Measurements from ENCODE around the gene CEP112.
"Not testable (repeated sequence)": the region's sequence is repeated elsewhere in the genome, so short reads cannot be mapped to it uniquely, and the experiment has no call there.

The CEP112 gene

DNA sequence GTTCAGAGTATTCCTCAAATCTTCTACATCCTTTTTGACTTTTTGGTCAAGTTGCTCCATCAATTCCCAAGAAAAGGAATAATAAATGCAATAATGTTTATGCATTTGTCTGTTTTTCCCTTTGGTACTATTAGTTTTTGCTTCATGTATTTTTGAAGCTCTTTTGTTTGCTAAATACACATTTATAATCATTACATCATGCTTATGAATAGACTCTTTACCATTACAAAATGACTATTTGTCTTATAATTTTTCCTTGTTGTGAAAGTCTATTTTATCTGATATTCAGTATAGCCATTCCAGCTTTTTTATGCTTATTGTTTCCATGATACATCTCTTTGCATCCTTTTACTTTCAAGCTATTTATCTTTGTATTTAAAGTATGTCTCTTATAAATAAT lies 41.2 kb downstream of the CEP112 start:
- no peak for DNase-seq

DNA sequence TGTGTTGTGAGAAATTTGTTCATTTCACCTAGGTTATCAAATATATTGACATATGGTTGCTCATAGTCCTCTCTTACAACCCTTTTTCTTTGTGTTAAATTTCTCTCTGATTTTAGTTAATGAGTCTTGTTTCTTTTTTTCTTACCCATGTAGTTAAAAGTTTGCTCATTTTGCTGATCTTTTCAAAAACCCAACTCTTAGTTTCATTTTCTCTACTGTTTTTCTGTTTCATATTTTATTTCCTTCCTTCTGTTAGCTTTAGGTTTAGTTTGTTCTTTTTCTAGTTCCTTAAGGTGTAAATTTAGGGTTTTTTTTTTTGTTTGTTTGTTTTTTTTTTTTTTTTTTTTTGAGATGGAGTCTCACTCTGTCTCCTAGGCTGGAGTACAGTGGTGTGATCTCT lies 42.4 kb downstream of the CEP112 start:
- no peak for DNase-seq

- DNase-seq: no peak
These were observed 45.5 kb downstream of the CEP112 start for GRCh38 chr17:66146394-66146793.

DNA sequence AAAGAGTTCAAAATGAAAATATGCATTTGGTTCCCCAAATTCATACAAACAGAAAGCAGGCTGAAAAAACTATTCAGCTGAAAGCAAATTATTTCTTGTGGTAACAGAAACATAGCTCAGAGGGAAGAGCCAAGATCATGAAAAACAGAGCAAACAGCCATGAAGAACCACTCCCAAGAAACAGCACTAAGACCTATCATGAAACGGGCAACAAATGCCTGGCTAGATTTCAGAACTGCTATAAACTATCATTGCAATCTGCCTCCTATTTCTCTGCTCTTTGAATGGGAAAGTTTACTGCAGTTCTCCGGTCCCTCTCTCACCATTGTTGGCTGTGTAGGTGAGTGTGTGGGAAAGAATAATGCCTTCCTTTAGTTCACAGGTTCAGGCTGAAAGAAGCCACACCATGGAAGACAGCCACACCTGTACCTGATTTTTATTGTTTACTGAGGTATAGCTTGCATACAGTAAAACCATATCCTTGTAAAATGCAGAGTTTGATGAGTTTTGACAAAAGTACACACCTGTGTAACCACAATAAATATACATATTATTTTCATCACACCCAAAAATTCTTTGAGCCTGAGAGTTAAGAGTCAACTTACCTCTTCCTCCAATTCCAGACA lies 48.2 kb downstream of the CEP112 start:
- no peak for DNase-seq

DNA sequence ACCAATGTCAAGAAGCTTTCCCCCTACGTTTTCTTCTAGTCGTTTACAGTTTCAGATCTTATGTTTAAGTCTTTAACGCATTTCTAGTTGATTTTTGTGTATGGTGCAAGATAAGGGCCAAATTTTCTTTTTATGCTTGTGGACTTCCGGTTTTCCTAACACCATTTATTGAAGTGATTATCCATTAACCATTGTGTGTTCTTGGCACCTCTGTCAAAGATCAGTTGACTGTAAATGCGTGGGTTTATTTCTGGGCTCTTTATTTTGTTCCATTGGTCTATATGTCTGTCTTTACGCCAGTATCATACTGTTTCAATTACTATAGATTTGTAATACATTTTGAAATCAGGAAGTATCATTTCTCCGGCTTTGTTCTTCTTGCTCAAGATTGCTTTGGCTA lies 49.5 kb downstream of the CEP112 start:
- DNase-seq: no peak

DNA sequence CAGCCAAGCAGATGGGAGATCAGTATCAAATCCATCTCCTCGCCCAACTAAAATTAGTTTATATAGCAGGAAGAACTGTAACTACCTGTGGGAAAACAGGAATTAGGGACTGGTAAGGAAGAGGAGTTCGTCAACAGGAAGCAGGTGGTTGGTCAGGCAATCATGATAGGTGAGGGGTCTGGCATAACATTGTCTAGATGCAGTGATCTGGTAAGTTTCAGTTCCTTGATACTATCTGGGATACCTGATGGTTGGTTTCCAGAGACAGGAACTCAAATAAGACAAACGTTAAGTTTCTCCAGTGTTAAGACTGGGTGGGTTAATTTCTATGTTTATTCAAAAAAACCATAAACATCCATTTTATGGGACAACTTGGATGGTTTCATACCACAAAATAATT lies 53.8 kb downstream of the CEP112 start:
- no peak for DNase-seq

GRCh38 chr17:66135896-66136295 lies 56.0 kb downstream of the CEP112 start:
- DNase-seq: no peak

- no peak for DNase-seq
These were observed 56.7 kb downstream of the CEP112 start for GRCh38 chr17:66135219-66135618.

DNA sequence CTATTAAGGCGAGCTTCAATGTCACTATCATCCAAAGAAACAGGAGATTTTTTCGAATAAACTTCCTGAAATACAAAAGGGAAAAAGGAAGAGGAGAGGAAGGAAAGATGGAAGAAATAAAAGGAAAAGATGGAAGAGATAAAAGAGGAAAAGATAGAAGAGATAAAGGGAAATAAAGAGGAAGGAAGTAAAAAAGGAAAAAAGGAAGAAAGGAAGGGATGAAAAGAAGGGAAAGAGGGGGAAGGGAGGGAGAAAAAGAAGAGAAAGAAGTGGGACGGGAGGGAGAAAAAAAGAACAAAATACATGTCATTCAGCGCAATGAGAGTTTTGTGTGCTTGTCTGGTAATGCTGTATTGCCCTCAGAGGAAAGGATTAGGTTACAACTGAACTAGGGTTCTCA lies 62.2 kb downstream of the CEP112 start:
- DNase-seq: no peak

DNA sequence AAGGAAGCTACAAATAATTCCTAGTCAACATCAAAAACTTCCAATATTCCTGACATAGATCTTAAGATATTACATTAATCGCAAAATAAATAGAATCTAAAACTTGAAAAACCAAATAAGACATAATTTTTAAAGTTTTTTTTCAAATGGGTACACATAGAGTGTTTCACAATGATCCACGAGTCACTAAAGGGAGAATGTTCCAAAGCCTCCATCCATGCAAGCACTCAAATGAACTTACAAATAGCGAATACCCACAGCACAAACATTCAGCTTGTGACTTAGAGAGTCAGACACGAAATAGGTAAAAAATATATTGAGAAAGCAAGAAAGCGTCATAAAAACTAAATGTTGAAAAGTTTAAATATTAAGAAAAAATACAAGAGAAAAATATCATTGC lies 65.7 kb downstream of the CEP112 start:
- DNase-seq: no peak

GRCh38 chr17:66123163-66123562 lies 68.8 kb downstream of the CEP112 start:
- no peak for DNase-seq

DNA sequence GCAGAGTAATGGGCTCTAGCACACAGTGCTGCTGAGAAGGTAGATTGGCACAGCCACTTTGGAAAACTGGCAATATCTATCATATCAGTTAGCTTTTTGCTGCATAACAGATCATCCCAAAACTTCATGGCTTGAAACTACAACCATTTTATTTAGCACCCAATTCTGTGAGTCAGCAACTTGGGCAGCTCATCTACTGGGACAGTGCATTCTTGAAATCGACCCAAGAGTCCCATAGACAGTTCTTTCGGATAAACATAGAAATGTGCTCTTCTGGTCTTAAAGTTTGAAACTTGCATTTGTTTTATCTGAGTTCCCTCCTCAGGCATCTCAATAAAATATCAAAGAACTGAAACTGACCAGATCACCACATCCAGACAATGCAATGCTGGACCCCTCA lies 76.7 kb downstream of the CEP112 start:
- DNase-seq: no peak

DNA sequence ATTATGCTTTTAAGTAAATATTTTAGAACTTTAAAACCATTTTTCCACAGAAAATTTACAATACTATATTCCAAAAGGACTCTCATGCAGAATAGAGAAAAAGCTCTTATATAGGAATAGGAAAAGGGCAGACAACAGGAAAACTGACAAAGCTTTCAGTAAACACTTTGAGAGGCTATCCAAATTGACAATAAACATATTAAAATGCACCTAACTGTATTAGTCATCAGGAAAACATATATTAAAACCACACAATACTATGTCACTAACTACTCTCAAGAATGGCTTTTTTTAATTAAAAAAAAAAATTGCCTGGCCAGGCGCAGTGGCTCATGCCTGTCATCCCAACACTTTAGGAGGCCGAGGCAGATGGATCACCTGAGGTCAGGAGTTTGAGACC lies 77.3 kb downstream of the CEP112 start:
- DNase-seq: no peak

DNA sequence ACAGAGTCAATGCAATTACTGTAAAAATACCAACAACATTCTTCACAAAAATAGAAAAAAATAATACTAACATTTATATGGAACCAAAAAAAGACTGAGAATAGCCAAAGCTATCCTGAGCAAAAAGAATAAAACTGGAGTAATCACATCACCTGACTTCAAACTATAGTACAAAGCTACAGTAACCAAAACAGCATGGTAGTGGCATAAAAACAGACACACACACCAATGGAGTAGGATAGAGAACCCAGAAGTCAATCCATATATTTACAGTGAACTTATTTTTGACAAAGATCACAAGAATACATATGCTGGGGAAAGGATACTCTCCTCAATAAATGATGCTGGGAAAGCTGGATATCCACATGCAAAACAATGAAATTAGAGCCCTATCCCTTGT lies 84.2 kb downstream of the CEP112 start:
- no peak for DNase-seq

GRCh38 chr17:66098040-66098439 lies 93.9 kb downstream of the CEP112 start:
- no peak for DNase-seq

- no peak for DNase-seq
These were observed 97.2 kb downstream of the CEP112 start for GRCh38 chr17:66094727-66095126.

DNA sequence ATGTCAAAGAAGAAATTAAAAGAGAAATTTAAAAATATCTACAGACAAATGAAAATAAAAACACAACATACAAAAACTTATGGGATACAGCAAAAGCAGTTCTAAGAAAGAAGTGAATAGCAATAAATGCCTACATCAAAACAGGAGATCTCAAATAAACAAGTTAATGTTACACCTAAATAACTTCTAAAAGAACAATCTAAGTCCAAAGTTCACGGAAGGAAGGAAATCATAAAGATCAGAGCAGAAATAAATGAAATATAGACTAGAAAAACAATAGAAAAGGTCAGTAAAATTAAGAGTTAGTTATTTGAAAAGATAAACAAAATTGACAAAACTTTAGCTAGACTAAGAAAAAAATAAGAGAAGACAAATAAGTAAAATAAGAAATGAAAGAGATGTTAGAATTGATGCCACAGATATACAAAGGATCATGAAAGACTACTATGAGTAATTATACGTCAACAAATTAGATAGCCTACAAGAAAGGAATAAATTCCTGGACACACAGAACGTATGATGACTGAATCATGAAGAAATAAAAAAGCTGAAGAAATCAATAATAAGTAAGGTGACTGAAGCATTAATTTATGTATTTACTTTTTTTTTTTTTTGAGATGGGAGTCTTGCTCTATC lies 100.4 kb downstream of the CEP112 start:
- no peak for DNase-seq

- no peak for DNase-seq
These were observed 102.2 kb downstream of the CEP112 start for GRCh38 chr17:66089764-66090163.

DNA sequence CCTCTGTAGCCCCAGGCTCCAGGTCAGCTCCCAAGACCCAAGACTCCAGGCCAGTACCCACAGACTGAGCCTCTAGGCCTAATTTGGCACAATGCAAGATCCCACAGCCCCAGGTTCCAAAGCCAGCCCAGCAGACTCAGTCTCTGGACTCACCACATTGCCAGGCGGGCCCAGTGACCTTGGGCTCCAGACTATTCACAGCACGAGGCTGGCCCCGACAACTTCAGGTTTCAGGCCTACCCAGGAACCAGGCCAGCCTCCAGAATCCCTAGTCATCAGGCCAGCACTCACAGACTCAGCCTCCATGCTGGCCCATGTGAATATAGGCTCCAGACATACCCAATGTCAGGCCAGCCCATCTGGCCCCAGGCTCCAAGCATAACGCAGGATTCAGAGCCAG lies 103.8 kb downstream of the CEP112 start:
- DNase-seq: no peak

GRCh38 chr17:66087073-66087472 lies 104.9 kb downstream of the CEP112 start:
- no peak for DNase-seq

DNA sequence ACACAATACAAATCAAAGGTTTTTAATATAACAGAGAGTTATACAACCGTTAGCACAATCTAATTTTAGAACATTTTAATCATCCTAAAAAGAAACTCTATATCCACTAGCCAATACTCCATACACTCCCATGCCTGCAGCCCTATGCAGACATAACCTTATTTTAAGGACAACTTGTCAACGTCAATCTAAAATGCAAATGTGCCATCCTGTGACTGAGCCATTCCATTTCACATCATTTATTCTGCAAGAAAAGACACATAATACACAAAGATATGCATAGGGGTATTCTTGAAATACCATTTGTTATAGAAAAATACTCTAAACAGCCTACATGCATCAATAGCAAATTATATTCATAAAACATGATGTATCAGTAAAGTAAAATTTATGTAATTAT lies 106.7 kb downstream of the CEP112 start:
- DNase-seq: no peak

- not testable (repeated sequence) for DNase-seq
These were observed 111.3 kb downstream of the CEP112 start for GRCh38 chr17:66080670-66081069.

- DNase-seq: no peak
These were observed 115.3 kb downstream of the CEP112 start for GRCh38 chr17:66076546-66077190.

DNA sequence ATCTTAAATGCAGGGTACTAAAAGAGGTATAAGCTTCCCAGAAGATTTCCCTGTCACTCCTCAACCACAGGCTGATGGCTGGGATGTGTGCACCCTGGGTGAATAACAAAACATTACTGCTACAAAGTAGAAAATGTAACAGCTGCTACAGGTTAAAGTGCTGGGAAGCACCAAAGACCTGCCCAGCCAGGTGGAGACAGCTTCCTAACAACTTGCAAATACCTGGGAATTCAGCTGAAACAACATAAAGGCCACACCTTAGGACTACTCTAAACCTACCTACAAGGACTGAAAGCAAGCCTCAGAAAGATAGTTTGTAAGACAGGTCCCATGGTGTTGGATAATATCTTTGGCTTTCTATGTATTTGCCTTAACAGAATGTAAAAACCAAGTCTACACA lies 118.5 kb downstream of the CEP112 start:
- no peak for DNase-seq

GRCh38 chr17:66063686-66064085 lies 128.2 kb downstream of the CEP112 start:
- no peak for DNase-seq

Data from CD4-positive, alpha-beta T cell treated with Interleukin-1 beta for 1 hour (primary cell).